ENCODE data around the gene MYOM1.

MYOM1 gene

GRCh38 chr18:3159830-3160229 is 59.9 kb downstream of the MYOM1 start:
- TF ChIP-seq, protein P1, sequence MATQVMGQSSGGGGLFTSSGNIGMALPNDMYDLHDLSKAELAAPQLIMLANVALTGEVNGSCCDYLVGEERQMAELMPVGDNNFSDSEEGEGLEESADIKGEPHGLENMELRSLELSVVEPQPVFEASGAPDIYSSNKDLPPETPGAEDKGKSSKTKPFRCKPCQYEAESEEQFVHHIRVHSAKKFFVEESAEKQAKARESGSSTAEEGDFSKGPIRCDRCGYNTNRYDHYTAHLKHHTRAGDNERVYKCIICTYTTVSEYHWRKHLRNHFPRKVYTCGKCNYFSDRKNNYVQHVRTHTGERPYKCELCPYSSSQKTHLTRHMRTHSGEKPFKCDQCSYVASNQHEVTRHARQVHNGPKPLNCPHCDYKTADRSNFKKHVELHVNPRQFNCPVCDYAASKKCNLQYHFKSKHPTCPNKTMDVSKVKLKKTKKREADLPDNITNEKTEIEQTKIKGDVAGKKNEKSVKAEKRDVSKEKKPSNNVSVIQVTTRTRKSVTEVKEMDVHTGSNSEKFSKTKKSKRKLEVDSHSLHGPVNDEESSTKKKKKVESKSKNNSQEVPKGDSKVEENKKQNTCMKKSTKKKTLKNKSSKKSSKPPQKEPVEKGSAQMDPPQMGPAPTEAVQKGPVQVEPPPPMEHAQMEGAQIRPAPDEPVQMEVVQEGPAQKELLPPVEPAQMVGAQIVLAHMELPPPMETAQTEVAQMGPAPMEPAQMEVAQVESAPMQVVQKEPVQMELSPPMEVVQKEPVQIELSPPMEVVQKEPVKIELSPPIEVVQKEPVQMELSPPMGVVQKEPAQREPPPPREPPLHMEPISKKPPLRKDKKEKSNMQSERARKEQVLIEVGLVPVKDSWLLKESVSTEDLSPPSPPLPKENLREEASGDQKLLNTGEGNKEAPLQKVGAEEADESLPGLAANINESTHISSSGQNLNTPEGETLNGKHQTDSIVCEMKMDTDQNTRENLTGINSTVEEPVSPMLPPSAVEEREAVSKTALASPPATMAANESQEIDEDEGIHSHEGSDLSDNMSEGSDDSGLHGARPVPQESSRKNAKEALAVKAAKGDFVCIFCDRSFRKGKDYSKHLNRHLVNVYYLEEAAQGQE (IDR thresholded peaks at IDR 0.05; ENCODE audit: insufficient read depth in 1 of 2, low read depth in 2 of 2, low read length in 2 of 2): no peak
- TF ChIP-seq SIN3A (IDR thresholded peaks at IDR 0.05; ENCODE audit: borderline replicate concordance, insufficient read depth, low read length): no peak
- TF ChIP-seq POLR2AphosphoS5 (IDR thresholded peaks at IDR 0.05; ENCODE audit: low read depth, low read length): no peak
- no peak for TF ChIP-seq FOXP2 (optimal IDR thresholded peaks at IDR 0.05; ENCODE audit: borderline replicate concordance, extremely low read depth, extremely low read length, insufficient read depth)
- TF ChIP-seq TAF1 (IDR thresholded peaks at IDR 0.05; ENCODE audit: borderline replicate concordance, insufficient read depth, low read length): no peak

- TF ChIP-seq, protein P1 (IDR thresholded peaks at IDR 0.05; ENCODE audit: insufficient read depth in 1 of 2, low read depth in 2 of 2, low read length in 2 of 2): no peak
- TF ChIP-seq POLR2AphosphoS5 (IDR thresholded peaks at IDR 0.05; ENCODE audit: low read depth, low read length) (no peak), TAF1 (IDR thresholded peaks at IDR 0.05; ENCODE audit: borderline replicate concordance, insufficient read depth, low read length) (no peak), SIN3A (IDR thresholded peaks at IDR 0.05; ENCODE audit: borderline replicate concordance, insufficient read depth, low read length) (no peak)
Measured at GRCh38 chr18:3157606-3158005, 62.2 kb downstream of the MYOM1 start.

GRCh38 chr18:3157086-3157485 is 62.7 kb downstream of the MYOM1 start:
- TF ChIP-seq, protein P1 (IDR thresholded peaks at IDR 0.05; ENCODE audit: insufficient read depth in 1 of 2, low read depth in 2 of 2, low read length in 2 of 2): no peak
- TF ChIP-seq TAF1 (IDR thresholded peaks at IDR 0.05; ENCODE audit: borderline replicate concordance, insufficient read depth, low read length): no peak

DNA sequence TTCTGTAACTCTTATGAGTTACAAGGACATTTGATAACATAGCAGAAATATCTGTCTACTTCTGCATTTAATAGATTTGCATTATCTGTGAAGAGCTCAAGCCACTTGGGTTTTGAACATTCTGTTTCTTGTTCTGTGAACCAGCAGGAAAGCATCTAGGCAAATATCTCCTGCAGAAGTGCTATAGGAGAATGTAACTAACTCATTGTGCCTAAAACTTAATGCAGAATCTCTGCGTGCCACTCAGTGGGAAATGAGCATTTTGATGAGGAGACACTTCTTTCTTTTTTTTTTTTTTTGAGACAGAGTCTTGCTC is 63.5 kb downstream of the MYOM1 start:
- TF ChIP-seq TAF1 (IDR thresholded peaks at IDR 0.05; ENCODE audit: borderline replicate concordance, insufficient read depth, low read length) (no peak), SIN3A (IDR thresholded peaks at IDR 0.05; ENCODE audit: borderline replicate concordance, insufficient read depth, low read length) (no peak), POLR2AphosphoS5 (IDR thresholded peaks at IDR 0.05; ENCODE audit: low read depth, low read length) (no peak), FOXP2 (optimal IDR thresholded peaks at IDR 0.05; ENCODE audit: borderline replicate concordance, extremely low read depth, extremely low read length, insufficient read depth) (no peak)
- TF ChIP-seq, protein P1 (IDR thresholded peaks at IDR 0.05; ENCODE audit: insufficient read depth in 1 of 2, low read depth in 2 of 2, low read length in 2 of 2): no peak

DNA sequence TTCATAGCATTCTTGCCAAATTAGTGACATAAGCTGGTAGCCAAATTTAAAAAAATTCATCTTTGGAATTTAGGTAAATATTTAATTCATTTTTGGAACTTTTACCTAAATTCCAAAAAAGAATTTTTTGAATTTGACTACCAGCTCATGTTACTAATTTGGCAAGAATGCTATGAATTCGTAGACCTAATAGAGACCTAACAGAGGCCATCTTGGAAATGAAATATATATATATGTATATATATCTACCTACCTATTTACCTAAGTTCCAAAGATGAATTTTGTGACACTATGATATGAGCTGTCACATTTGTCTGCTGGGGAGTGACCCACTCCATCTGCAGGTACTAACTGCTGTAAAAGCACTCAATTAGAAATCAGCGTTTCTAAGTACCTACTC is 65.6 kb downstream of the MYOM1 start:
- TF ChIP-seq TAF1 (IDR thresholded peaks at IDR 0.05; ENCODE audit: borderline replicate concordance, insufficient read depth, low read length) (no peak), FOXP2 (optimal IDR thresholded peaks at IDR 0.05; ENCODE audit: borderline replicate concordance, extremely low read depth, extremely low read length, insufficient read depth) (no peak), SIN3A (IDR thresholded peaks at IDR 0.05; ENCODE audit: borderline replicate concordance, insufficient read depth, low read length) (no peak)
- TF ChIP-seq, protein P1 (IDR thresholded peaks at IDR 0.05; ENCODE audit: insufficient read depth in 1 of 2, low read depth in 2 of 2, low read length in 2 of 2): no peak
